PC-3 (cell line): Measurements from ENCODE around the gene NCSTN. TPM values are rescaled to one million over a fixed set of nuclear protein-coding genes. Genes with fewer than 3 reads are reported as not detected.

Experiments
- ATAC-seq: fragments of 200-7000 bp; cut with Tn5 transposase; 2 replicates; pipeline ENCODE4 v1.9.1; 2020; ENCODE audit warnings: mild to moderate bottlenecking, moderate library complexity
- Bru-seq: library from RNA; stranded (reverse); fragments of 400-500 nt; gene quantifications from one replicate; lab custom pipeline; 2021; lab: Mats Ljungman, UMichigan
- BruChase-seq, 2 experiments: library from RNA; stranded (reverse); fragments of 400-500 nt; gene quantifications; one replicate each; lab custom pipeline; 2021; lab: Mats Ljungman, UMichigan
- BruUV-seq: library from RNA; stranded (reverse); fragments of 400-500 nt; replicated peaks from 2 replicates; lab custom pipeline; 2021; lab: Mats Ljungman, UMichigan
- CTCF ChIA-PET: fragments of 300-600 bp; sonication (Branson Sonifier 250); formaldehyde crosslinking; loops from one replicate; lab custom pipeline; 2022; ENCODE audit warnings: antibody characterized with exemption; lab: Charles Lee
- POLR2A ChIA-PET: fragments of 300-600 bp; sonication (Branson Sonifier 250); formaldehyde crosslinking; loops from one replicate; lab custom pipeline; 2022; ENCODE audit warnings: antibody characterized with exemption; ENCODE audit not compliant: unreplicated experiment; lab: Charles Lee
- DNase-seq: peaks from one replicate; pipeline ENCODE4 v3.0.0-alpha.2; 2015
- H2AFZ ChIP-seq: fragments of 300-600 bp; sonication (generic); 2 replicates; pipeline ENCODE4 v1.6.0; 2016; ENCODE audit warnings: antibody characterized with exemption, low read length
- H3F3A ChIP-seq: fragments of 300-600 bp; sonication (generic); one replicate; pipeline ENCODE4 v1.6.0; 2017; ENCODE audit warnings: antibody characterized with exemption, low read length, control low read depth, mild to moderate bottlenecking; ENCODE audit not compliant: unreplicated experiment
- H3K27ac ChIP-seq: fragments of 300-600 bp; sonication (generic); 2 replicates; pipeline ENCODE4 v1.5.1; 2016; ENCODE audit warnings: mild to moderate bottlenecking, low read length
- H3K27me3 ChIP-seq: fragments of 300-600 bp; sonication (generic); 2 replicates; pipeline ENCODE4 v1.6.1; 2016; ENCODE audit warnings: low read length, mixed read lengths
- H3K36me3 ChIP-seq: fragments of 300-600 bp; sonication (generic); 2 replicates; pipeline ENCODE4 v1.6.1; 2016; ENCODE audit warnings: low read depth, mixed run types, low read length, mixed read lengths
- H3K4me1 ChIP-seq: fragments of 300-600 bp; sonication (generic); 2 replicates; pipeline ENCODE4 v1.5.1; 2016; ENCODE audit warnings: low read length; ENCODE audit not compliant: insufficient read depth
- H3K4me2 ChIP-seq: fragments of 300-600 bp; sonication (generic); 2 replicates; pipeline ENCODE4 v1.6.0; 2016; ENCODE audit warnings: low read length
- H3K4me3 ChIP-seq: fragments of 300-600 bp; sonication (generic); 2 replicates; pipeline ENCODE4 v1.5.1; 2016; ENCODE audit warnings: mild to moderate bottlenecking, low read length, mixed read lengths
- H3K79me2 ChIP-seq: fragments of 300-600 bp; sonication (generic); 2 replicates; pipeline ENCODE4 v1.6.1; 2017; ENCODE audit warnings: low read length, mixed read lengths
- H3K9ac ChIP-seq: fragments of 300-600 bp; sonication (generic); 2 replicates; pipeline ENCODE4 v1.6.0; 2016; ENCODE audit warnings: mild to moderate bottlenecking, low read length
- H3K9me2 ChIP-seq: fragments of 300-600 bp; sonication (generic); replicated peaks from 2 replicates; pipeline ENCODE4 v1.6.1; 2016; ENCODE audit warnings: mixed run types, low read length, mixed read lengths
- H3K9me3 ChIP-seq: fragments of 300-600 bp; sonication (generic); 2 replicates; pipeline ENCODE4 v1.6.1; 2016; ENCODE audit warnings: low read length, mixed read lengths
- H4K20me1 ChIP-seq: fragments of 300-600 bp; sonication (generic); 2 replicates; pipeline ENCODE4 v1.6.1; 2016; ENCODE audit warnings: low read length, mixed read lengths
- CTCF ChIP-seq: fragments of 300-600 bp; sonication (generic); conservative IDR thresholded peaks from 2 replicates; pipeline ENCODE4 v1.5.1; 2017; ENCODE audit warnings: antibody characterized with exemption, low read depth, mild to moderate bottlenecking, low read length
- EZH2 ChIP-seq: fragments of 300-600 bp; sonication (generic); IDR thresholded peaks from one replicate; pipeline ENCODE4 v1.6.1; 2017; ENCODE audit warnings: antibody characterized with exemption, mild to moderate bottlenecking, low read length; ENCODE audit not compliant: unreplicated experiment
- EZH2phosphoT487 ChIP-seq: fragments of 300-600 bp; sonication (generic); IDR thresholded peaks from 2 replicates; pipeline ENCODE4 v1.6.1; 2018; ENCODE audit warnings: mild to moderate bottlenecking, antibody characterized with exemption, low read length, borderline replicate concordance
- intact Hi-C: fragments of 100-400 bp; cut with micrococcal nuclease; formaldehyde crosslinking; loops from 2 replicates; pipeline ENCODE4 v1.9.0; 2023
- long read RNA-seq: library from polyadenylated mRNA; unstranded; transcript quantifications from one replicate; pipeline ENCODE4 v2.0.0, GENCODE V29; 2021; ENCODE audit not compliant: unreplicated experiment
- total RNA-seq: library from RNA; depleted of rRNA; stranded (reverse); fragments of >200 nt; gene quantifications from 2 replicates; pipeline ENCODE4 v1.2.3, GENCODE V29; 2014; rRNA removed

Gene NCSTN
- 48.2 and 49.6 TPM in 2 replicates for total RNA-seq
- percentile 88 among the genes with signal in this experiment for Bru-seq, nascent RNA
- BruChase-seq, experiment 1, labeled RNA remaining after a 6-hour chase: percentile 88 among the genes with signal in this experiment
- BruChase-seq, experiment 2, labeled RNA remaining after a 2-hour chase: percentile 89 among the genes with signal in this experiment
- long read RNA-seq, transcript NCSTN-201 (17 exons, 2,936 nt): major isoform, 56 of 90 reads
- long read RNA-seq, partial matches to known transcripts: 25 of 90 reads
- long read RNA-seq, other reads (novel, unspliced or antisense): 8 of 90 reads

- TF ChIP-seq EZH2phosphoT487 (no peak), EZH2 (no peak), CTCF (no peak)
- Histone ChIP-seq H3K36me3 (peaks cover 28% of the 10 kb centered on the region), H3K4me3 (peak within 1 kb of the TSS; percentile 86), H4K20me1 (peaks cover 23% of the 10 kb centered on the region), H3K9me2 (no peaks in the 10 kb centered on the region), H3K27me3 (no peaks in the 10 kb centered on the region), H2AFZ (peak within 1 kb of the TSS; percentile 82), H3F3A (no peaks in the 10 kb centered on the region), H3K9me3 (no peaks in the 10 kb centered on the region), H3K4me1 (peaks cover 21% of the 10 kb centered on the region), H3K79me2 (peaks cover 68% of the 10 kb centered on the region), H3K4me2 (peak within 1 kb of the TSS; percentile 89), H3K9ac (peak within 1 kb of the TSS; percentile 95), H3K27ac (peak within 1 kb of the TSS; percentile 42)
- intact Hi-C loops: no loop called here
- ChIA-PET POLR2A (no interaction called here), CTCF (no interaction called here)
- BruUV-seq: no TSS peak
- DNase-seq (peak; percentile 98), ATAC-seq (peak; percentile 98)
Measured at GRCh38 chr1:160342953-160343869, at the start of gene NCSTN, which contains the start of gene COPA. Gene NCSTN (plus strand): TSS chr1:160343383. CDS start chr1:160343397, 14 bp downstream. Gene COPA (minus strand): TSS chr1:160343250. CDS start chr1:160343170, 80 bp downstream.

GRCh38 chr1:160296036-160296435, 47.1 kb upstream of the NCSTN start:
- H4K20me1 ChIP-seq: no peaks in the 10 kb centered on the region
- no peak overlapping the region for H3K9ac ChIP-seq
- ATAC-seq: no peak
- BruUV-seq: no TSS peak
- no peak overlapping the region for H3K4me2 ChIP-seq
- no peak overlapping the region for H3K27ac ChIP-seq
- CTCF ChIA-PET: interaction anchor here (1.0 kb wide), 1 partner anchor 103 kb away, joined by 6 read pairs; no protein-coding TSS in a partner anchor
- no peak overlapping the region for H2AFZ ChIP-seq
- H3K27me3 ChIP-seq: no peaks in the 10 kb centered on the region
- POLR2A ChIA-PET: no interaction called here
- intact Hi-C loops: no loop called here
- H3K4me3 ChIP-seq: no peak overlapping the region
- TF ChIP-seq EZH2: no peak
- no peak for TF ChIP-seq CTCF
- TF ChIP-seq EZH2phosphoT487: no peak
- no peaks in the 10 kb centered on the region for H3K79me2 ChIP-seq
- no peaks in the 10 kb centered on the region for H3K9me2 ChIP-seq
- H3K4me1 ChIP-seq: no peaks in the 10 kb centered on the region
- DNase-seq: no peak
- H3K9me3 ChIP-seq: no peaks in the 10 kb centered on the region
- peaks cover 80% of the 10 kb centered on the region for H3K36me3 ChIP-seq
- H3F3A ChIP-seq: no peaks in the 10 kb centered on the region
